ENCODE measurements around the gene BCR.

DNA sequence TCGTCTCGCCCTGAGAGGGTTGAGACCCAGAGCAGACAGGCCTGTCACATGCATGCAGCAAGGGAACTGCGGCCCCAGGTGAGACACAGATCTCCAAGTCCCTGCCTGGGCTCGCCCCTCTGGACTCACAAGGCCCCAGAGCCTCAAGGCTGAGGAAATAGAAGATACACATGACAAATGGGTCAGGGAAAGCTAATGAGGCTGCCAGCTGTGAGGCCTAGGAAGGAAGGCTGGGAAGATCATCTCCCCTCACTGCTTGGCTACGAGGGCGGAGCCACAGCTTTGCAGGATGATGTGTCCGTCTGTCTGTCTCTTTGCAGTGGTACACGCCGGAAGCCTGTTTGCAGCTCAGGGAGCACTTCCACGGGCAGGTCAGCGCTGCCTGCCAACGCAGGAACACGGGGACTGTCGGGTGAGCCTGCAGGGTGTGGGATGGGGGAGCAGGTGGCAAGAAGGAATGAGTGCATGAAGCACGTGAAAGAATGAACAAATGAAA is 30.5 kb upstream of the BCR start:
- TF ChIP-seq POLR2A (IDR thresholded peaks at IDR 0.05; ENCODE audit: low read length), result no peak
- TF ChIP-seq GATA1 (IDR thresholded peaks at IDR 0.05; ENCODE audit: low read depth, low read length), result no peak
